ENCODE measurements around the gene LAMA3. TPM values are rescaled to one million over a fixed set of nuclear protein-coding genes. Genes with fewer than 3 reads are reported as not detected.

The LAMA3 gene
- polyA plus RNA-seq, 1 donor = 2.0 TPM

DNA sequence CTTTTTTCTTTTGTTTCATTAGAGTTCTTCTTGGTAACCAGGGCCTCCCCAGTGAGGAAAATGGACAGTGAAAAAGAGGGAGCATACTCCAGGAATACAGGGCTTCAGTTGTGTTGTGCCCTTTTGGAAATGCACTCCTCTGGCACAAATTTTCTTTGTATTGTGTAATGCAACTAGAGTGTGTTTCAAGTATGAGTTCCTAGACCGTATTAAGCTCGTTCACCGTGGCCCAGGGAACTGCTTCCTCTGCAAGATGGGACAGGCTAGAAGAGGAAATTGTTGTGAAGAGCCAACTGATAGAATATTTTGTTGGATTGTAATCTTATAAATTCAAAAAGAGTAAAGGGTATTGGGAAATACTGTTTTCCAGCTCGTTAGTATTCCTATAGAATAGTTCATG lies 188.1 kb downstream of the LAMA3 start:
- DNase-seq = no peak

GRCh38 chr18:23878336-23878900 lies 189.2 kb downstream of the LAMA3 start:
- no peak for DNase-seq

GRCh38 chr18:23879126-23879525 lies 189.9 kb downstream of the LAMA3 start:
- DNase-seq = no peak

- DNase-seq = no peak
Observed at GRCh38 chr18:23879544-23879943, 190.3 kb downstream of the LAMA3 start.

DNA sequence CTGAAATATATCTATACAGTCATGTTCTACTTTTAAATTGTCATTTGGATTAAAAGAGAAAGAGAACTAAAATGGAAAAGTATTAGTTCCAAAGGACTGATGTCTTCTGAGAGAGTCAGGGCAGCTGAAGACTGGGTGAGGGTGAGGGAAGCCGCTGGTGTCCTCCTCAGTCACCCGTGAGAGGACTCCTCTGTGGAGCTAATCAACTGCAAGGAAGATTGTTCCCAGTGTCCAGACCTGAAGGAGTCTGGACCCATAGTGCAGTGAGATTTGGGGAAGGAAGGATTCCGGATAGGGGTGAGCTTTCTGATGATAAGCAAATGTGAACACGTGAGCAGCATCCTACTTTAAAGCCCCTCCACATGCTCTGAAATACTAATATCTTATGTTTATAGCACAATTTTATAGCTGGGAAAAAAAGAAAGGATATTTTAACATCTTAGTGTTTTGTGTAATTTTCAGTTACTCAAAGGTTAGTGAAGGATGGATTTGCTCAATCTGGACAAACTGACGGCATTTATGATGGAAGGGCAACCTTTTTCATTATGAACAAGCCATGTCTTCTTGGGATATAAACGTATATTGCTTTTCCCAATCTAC lies 190.8 kb downstream of the LAMA3 start:
- DNase-seq = no peak

DNA sequence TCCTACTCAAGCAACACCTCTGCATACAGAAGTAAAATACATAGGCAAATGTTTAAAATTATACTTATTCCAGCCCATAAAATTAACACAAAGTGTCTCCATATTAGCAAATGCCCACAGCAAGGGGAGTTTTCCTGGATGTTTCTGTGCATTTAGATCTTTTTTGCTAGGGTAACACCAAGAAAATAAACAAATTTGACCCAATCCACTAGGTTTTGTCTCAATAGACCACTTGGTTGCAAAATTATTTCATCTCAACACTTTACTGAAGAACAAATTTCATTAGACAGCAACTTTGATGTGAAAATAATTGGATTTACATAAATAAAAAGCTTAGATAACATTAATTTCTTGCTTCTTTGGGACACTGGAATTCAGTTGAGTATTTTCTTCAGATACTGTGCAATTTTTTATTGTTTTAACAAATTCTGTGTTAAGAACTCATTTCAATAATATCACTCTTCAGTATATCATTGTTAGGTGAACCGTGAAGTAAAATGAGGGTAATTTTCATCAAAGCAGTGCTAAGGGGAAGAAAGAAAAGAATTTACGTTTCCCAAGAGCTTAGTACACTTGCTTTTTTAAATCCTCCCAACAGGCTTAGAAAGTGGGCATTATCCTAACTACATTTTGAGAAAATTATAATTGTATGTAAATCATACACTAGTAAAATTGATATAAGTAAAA lies 191.8 kb downstream of the LAMA3 start:
- no peak for DNase-seq

GRCh38 chr18:23881778-23882177 lies 192.5 kb downstream of the LAMA3 start:
- DNase-seq = no peak

DNA sequence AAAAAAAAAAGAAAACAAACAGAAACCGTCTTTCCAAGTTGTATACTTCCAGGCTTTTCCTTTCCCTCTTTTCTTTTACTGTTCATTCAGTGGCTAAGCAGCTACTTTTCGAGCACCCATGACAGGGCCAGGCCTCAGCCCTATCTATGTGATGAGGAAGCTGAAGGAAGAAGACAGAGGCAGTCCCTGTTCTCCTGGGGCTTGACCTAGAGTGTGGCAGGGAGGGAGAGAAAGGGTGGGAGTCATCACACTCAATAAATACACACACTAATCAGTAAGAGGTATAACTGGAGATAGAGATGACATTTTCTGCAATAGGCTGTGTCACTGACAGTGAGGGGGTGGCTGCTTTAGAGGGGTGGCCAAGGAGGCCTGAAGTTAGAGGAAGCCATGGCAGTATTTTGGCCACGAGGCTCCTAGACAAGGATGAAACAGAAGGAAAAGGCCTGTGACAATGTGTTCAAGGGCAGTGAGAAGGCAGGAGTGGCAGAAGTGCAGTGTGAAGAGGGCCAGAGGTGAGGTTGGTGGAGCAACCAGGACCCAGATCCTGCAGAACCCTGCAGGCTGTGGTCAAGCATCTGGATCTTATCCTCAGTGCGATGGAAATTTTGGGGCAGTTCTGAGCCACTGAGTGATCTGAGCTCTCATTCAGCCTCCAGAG lies 193.5 kb downstream of the LAMA3 start:
- DNase-seq = no peak

- no peak for DNase-seq
Observed at GRCh38 chr18:23883277-23883790, 194.1 kb downstream of the LAMA3 start.

DNA sequence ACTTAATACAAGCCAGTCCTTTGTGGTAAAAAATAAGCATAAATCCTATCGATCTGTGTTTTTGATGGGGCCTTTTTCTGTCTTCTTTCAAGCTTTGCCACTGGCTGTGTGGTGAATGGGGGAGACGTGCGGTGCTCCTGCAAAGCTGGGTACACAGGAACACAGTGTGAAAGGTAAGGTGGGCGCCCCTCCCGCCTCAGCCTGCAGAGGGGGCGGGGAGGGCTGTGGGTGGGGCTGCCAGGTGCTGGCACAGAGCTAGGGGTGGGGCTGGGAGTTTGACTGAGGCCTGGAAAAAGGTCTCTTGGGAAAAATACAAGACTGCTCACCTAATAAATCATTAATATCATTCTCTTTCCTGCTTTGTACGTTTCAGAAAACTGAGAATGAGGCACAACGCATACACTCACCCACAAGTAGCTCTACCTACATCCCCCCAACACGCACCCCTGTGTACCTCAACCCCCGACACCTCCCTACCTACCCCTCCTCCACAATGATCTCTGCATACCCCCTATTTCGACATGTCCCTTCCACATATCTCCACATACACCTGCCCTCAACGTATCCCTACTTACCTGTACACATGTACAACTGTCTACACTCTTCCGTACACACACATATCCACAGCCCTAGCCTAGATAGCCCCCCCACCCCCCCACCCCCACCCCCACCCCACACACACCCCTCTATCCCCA lies 195.6 kb downstream of the LAMA3 start:
- DNase-seq = no peak

GRCh38 chr18:23885750-23886149 lies 196.5 kb downstream of the LAMA3 start:
- no peak for DNase-seq

DNA sequence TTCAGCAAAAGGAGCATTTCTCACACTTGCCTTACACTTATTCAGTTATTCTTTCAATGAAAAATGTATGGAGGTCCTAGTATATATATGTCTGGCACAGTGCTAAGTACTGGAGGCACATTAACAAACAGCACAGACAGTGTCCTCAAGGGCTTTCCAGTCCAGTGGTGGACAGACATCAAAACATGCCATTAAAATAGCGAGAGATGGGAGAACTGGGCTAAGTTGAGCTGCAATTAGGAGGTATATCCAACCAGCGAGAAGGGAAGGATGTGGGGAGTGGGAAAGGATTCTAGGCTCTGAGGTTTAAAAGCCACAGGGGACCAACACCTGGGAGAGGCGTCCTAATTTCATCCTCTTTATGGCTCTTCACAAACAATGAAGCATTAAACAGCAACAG lies 197.8 kb downstream of the LAMA3 start:
- DNase-seq = no peak

DNA sequence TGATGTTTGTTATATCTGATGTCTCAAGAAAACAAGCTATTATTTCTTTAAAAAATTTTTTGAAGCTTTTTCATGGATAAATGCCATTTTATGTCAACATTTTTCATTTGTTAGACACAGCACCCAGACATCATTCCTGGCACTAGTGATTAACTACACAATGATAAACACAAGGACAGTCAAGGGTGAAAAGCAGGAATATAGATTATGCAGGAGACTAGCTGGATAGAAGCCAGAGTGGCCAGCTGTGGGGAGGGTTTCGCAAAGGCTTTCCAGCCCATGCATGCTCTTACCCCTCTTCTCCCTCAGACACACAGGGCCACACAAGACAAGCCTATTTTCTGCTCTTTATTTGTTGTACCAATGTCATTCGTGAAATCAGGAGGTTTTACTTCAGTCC lies 198.2 kb downstream of the LAMA3 start:
- DNase-seq = no peak

DNA sequence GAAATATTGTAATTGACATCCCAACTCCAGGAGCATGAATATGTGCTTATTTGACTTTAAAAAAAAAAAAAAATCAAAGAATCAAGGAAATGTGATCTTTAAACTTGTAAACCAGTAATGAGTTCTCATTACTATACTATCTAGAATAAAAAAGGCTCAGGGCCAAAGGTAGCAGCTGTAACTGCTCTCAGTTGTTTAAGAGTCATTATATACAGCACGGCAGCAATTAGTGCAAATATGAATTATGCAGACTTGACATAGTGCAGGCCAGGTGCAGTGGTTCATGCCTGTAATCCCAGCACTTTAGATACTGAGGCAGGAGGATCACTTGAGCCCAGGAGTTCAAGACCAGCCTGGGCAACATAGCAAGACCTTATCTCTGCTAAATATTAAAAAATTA lies 199.6 kb downstream of the LAMA3 start:
- no peak for DNase-seq

DNA sequence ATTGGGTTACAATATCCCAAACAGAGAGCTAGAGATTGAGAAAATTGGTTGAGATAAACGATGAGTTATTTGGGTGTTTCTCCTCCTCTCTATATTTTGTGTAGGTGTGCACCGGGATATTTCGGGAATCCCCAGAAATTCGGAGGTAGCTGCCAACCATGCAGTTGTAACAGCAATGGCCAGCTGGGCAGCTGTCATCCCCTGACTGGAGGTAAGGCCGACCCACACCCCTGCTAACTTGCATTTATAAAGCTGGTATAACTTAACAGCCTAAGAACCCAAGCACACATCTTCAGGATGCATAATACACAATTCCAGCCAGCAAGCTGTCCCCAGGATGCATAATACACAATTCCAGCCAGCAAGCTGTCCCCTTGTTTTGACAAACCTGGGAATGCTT lies 200.7 kb downstream of the LAMA3 start:
- no peak for DNase-seq

DNA sequence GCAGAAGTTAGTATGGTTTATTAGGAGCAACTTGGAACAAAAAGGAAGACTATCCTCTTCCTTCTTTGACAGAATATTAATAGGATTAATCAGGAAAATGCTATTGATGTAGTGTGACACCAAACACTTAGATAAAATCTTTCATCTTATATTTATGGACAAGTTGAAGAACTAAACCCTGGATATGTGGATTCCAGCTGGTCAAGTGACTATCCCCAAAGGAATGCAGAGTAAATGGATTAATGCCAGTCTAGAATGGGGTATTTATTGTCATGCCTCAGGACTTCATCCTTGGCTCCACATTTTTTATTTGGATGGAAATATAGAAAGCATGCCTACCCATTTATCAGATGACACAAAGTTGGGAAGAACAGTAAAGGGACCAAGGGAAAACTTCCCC lies 201.3 kb downstream of the LAMA3 start:
- no peak for DNase-seq

DNA sequence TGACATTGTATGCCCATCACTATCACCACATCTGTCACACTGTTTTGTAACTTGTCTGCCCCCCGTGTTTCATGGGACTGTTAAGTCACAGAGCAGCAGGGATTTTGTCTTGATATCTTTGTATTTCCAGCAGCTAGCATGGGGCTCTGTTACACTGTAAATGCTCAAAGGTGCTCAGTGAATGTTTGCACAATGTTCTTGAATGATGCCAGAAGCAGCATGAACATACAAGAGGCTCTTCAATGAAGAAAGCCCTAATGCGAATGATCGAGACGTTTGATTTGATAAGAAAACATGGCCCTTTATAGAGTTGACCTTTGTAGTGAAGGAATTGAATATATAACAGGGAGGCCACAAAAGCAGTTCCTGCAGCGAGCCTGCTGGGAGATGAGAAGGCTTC lies 204.4 kb downstream of the LAMA3 start:
- no peak for DNase-seq

GRCh38 chr18:23894661-23895175 lies 205.5 kb downstream of the LAMA3 start:
- DNase-seq = no peak

GRCh38 chr18:23897291-23897690 lies 208.0 kb downstream of the LAMA3 start:
- no peak for DNase-seq

- DNase-seq = no peak
Observed at GRCh38 chr18:23897733-23898132, 208.5 kb downstream of the LAMA3 start.

DNA sequence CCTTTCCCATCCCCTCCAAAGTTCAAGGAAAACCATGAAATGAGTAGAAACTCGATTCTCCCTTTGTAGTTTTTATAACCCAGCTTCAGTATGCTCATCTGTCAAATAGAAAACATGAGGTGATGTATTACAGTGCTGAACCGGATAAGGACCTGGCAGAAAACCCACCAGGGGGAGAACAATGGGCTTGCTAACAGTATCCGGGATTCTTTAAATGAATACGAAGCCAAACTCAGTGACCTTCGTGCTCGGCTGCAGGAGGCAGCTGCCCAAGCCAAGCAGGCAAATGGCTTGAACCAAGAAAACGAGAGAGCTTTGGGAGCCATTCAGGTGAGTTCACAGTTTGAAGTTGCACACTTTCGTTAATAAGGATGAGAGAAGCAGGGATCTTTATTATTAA lies 211.7 kb downstream of the LAMA3 start:
- DNase-seq = no peak

DNA sequence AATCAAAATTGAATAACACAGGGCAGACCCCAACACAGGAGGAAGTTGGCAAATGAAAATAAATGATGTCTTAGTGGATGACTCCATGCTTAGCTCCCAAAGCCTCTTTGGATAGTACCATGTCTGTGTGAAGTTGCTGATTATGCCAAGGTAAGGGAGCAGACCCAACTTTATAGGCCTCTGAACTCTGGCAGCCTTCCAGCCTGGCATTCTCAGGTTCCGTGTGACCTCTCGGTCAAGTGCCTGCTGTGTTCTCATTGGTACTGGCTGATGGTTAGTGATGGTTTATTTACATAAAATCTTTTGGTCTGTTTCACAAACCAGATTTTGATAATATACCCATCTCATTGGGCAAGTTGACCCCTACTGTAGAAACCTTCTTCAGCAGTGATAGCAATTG lies 213.1 kb downstream of the LAMA3 start:
- DNase-seq = no peak
